ENCODE results near the gene GLI3. TPM values are rescaled to one million over a fixed set of nuclear protein-coding genes. Genes with fewer than 3 reads are reported as not detected.

Gene GLI3
- total RNA-seq, 5 donors from 2014 or later (not counting 1 experiment from before 2014, with no cell fraction given) = 0.10 to 0.79 (median 0.32) TPM; not detected in 1

GRCh38 chr7:42002654-42003053 is 234.4 kb downstream of the GLI3 start:
- H3K4me1 ChIP-seq (ENCODE audit: control insufficient read depth in 1 of 2, extremely low read depth in 1 of 2, insufficient read depth in 2 of 2, low read length in 2 of 2) = no peaks in the 10 kb centered on the region
- no peak overlapping the region for H3K27ac ChIP-seq (ENCODE audit: low read length)
- ChIA-PET CTCF (no interaction called here), POLR2A (no interaction called here)
- no peaks in the 10 kb centered on the region for H3K9me3 ChIP-seq
- Mint-ChIP-seq H3K4me1 (no peaks in the 10 kb centered on the region), H3K36me3 (no peaks in the 10 kb centered on the region), H3K4me3 (no peak overlapping the region), H3K27me3 (peaks cover 7 to 15% of the 10 kb centered on the region in 2 donors), H3K9me3 (no peaks in the 10 kb centered on the region), H3K27ac (no peak overlapping the region)
- no peaks in the 10 kb centered on the region for H3K27me3 ChIP-seq (replicated peaks in 1 of 2; ENCODE audit: control insufficient read depth in 2 of 2, extremely low read depth in 1 of 2, insufficient read depth in 2 of 2, low read length in 1 of 2)
- ATAC-seq (replicated peaks in 1 of 4) = no peak
- no peaks in the 10 kb centered on the region for H3K36me3 ChIP-seq (ENCODE audit: control insufficient read depth in 2 of 2, extremely low read depth in 1 of 2, insufficient read depth in 1 of 2, low read length in 1 of 2)
- H3K4me3 ChIP-seq (ENCODE audit: control insufficient read depth in 1 of 2, extremely low read depth in 1 of 2, low read length in 1 of 2) = no peak overlapping the region
- 64% methylated on average over 2 of the region's 2 CpGs for WGBS (ENCODE audit: insufficient coverage)
- DNase-seq = no peak

DNA sequence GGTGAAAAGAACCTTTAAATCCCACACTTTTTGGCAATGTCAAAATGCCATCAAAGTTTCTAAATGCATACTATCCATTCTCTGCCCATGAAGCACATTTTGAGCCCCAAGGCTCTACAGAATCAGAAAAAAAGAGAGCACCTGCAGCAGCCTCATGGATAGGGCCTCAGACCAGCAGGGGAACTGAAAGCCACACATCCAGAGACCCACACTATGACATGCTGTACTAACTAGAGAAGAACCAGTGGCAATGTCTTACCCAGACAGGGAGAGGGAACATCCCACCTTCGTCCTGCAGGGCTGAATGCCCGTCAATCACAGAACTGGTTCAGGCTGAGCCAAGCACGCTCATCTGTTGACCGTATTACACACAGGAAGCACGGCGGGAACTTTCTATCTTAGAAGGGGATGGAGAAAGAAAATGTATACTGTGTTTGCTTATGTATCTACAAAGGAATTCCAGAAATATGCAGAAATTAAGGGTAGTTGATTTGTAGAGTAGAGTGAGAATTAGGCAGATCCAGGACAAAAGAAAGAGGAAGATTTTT is 237.2 kb downstream of the GLI3 start:
- Histone ChIP-seq H3K27me3 (replicated peaks in 1 of 2; ENCODE audit: control insufficient read depth in 2 of 2, extremely low read depth in 1 of 2, insufficient read depth in 2 of 2, low read length in 1 of 2) (no peaks in the 10 kb centered on the region), H3K4me3 (ENCODE audit: control insufficient read depth in 1 of 2, extremely low read depth in 1 of 2, low read length in 1 of 2) (no peak overlapping the region), H3K4me1 (ENCODE audit: control insufficient read depth in 1 of 2, extremely low read depth in 1 of 2, insufficient read depth in 2 of 2, low read length in 2 of 2) (no peaks in the 10 kb centered on the region), H3K27ac (ENCODE audit: low read length) (no peak overlapping the region), H3K9me3 (no peaks in the 10 kb centered on the region), H3K36me3 (ENCODE audit: control insufficient read depth in 2 of 2, extremely low read depth in 1 of 2, insufficient read depth in 1 of 2, low read length in 1 of 2) (no peaks in the 10 kb centered on the region)
- Mint-ChIP-seq H3K4me3 (no peak overlapping the region), H3K27me3 (peaks cover 12 to 15% of the 10 kb centered on the region in 2 donors), H3K4me1 (no peaks in the 10 kb centered on the region), H3K36me3 (no peaks in the 10 kb centered on the region), H3K9me3 (no peaks in the 10 kb centered on the region), H3K27ac (no peak overlapping the region)
- DNase-seq = no peak
- CTCF ChIA-PET = interaction anchor here in 1 of 2 donors (1.0 kb wide), 1 partner anchor 23 kb away, joined by 4 read pairs; no protein-coding TSS in a partner anchor
- POLR2A ChIA-PET = no interaction called here
- 86% methylated on average over 6 of the region's 6 CpGs for WGBS (ENCODE audit: insufficient coverage)
- ATAC-seq (replicated peaks in 1 of 4) = no peak

- ChIA-PET CTCF (no interaction called here), POLR2A (no interaction called here)
- WGBS (ENCODE audit: insufficient coverage) = 80% methylated on average over 1 of the region's 2 CpGs
- H3K9me3 ChIP-seq = no peaks in the 10 kb centered on the region
- Mint-ChIP-seq H3K4me3 (no peak overlapping the region), H3K4me1 (no peaks in the 10 kb centered on the region), H3K36me3 (no peaks in the 10 kb centered on the region), H3K27ac (no peak overlapping the region), H3K27me3 (peaks cover 12 to 15% of the 10 kb centered on the region in 2 donors), H3K9me3 (no peaks in the 10 kb centered on the region)
- H3K27ac ChIP-seq (ENCODE audit: low read length) = no peak overlapping the region
- H3K36me3 ChIP-seq (ENCODE audit: control insufficient read depth in 2 of 2, extremely low read depth in 1 of 2, insufficient read depth in 1 of 2, low read length in 1 of 2) = no peaks in the 10 kb centered on the region
- H3K27me3 ChIP-seq (replicated peaks in 1 of 2; ENCODE audit: control insufficient read depth in 2 of 2, extremely low read depth in 1 of 2, insufficient read depth in 2 of 2, low read length in 1 of 2) = no peaks in the 10 kb centered on the region
- no peak for ATAC-seq (replicated peaks in 1 of 4)
- DNase-seq = no peak
- no peaks in the 10 kb centered on the region for H3K4me1 ChIP-seq (ENCODE audit: control insufficient read depth in 1 of 2, extremely low read depth in 1 of 2, insufficient read depth in 2 of 2, low read length in 2 of 2)
- no peak overlapping the region for H3K4me3 ChIP-seq (ENCODE audit: control insufficient read depth in 1 of 2, extremely low read depth in 1 of 2, low read length in 1 of 2)
These were observed 239.0 kb downstream of the GLI3 start for GRCh38 chr7:41998041-41998440.

- Mint-ChIP-seq H3K4me3 (no peak overlapping the region), H3K36me3 (no peaks in the 10 kb centered on the region), H3K27me3 (peaks cover 12 to 15% of the 10 kb centered on the region in 2 donors), H3K4me1 (no peaks in the 10 kb centered on the region), H3K27ac (no peak overlapping the region), H3K9me3 (no peaks in the 10 kb centered on the region)
- ChIA-PET CTCF (no interaction called here), POLR2A (no interaction called here)
- Histone ChIP-seq H3K36me3 (ENCODE audit: control insufficient read depth in 2 of 2, extremely low read depth in 1 of 2, insufficient read depth in 1 of 2, low read length in 1 of 2) (no peaks in the 10 kb centered on the region), H3K27me3 (replicated peaks in 1 of 2; ENCODE audit: control insufficient read depth in 2 of 2, extremely low read depth in 1 of 2, insufficient read depth in 2 of 2, low read length in 1 of 2) (no peaks in the 10 kb centered on the region), H3K4me1 (ENCODE audit: control insufficient read depth in 1 of 2, extremely low read depth in 1 of 2, insufficient read depth in 2 of 2, low read length in 2 of 2) (no peaks in the 10 kb centered on the region), H3K9me3 (no peaks in the 10 kb centered on the region), H3K4me3 (ENCODE audit: control insufficient read depth in 1 of 2, extremely low read depth in 1 of 2, low read length in 1 of 2) (no peak overlapping the region), H3K27ac (ENCODE audit: low read length) (no peak overlapping the region)
- DNase-seq (no peak), ATAC-seq (replicated peaks in 1 of 4) (no peak)
- WGBS (ENCODE audit: insufficient coverage) = 100% methylated on average over 1 of the region's 2 CpGs
These were observed 239.9 kb downstream of the GLI3 start for GRCh38 chr7:41997151-41997550.

- no peak for DNase-seq
- Mint-ChIP-seq H3K4me1 (no peaks in the 10 kb centered on the region), H3K27ac (no peak overlapping the region), H3K36me3 (no peaks in the 10 kb centered on the region), H3K4me3 (no peak overlapping the region), H3K9me3 (no peaks in the 10 kb centered on the region), H3K27me3 (peaks cover 12 to 15% of the 10 kb centered on the region in 2 donors)
- no peaks in the 10 kb centered on the region for H3K9me3 ChIP-seq
- H3K36me3 ChIP-seq (ENCODE audit: control insufficient read depth in 2 of 2, extremely low read depth in 1 of 2, insufficient read depth in 1 of 2, low read length in 1 of 2) = no peaks in the 10 kb centered on the region
- no peak for ATAC-seq (replicated peaks in 1 of 4)
- CTCF ChIA-PET = no interaction called here
- no peaks in the 10 kb centered on the region for H3K27me3 ChIP-seq (replicated peaks in 1 of 2; ENCODE audit: control insufficient read depth in 2 of 2, extremely low read depth in 1 of 2, insufficient read depth in 2 of 2, low read length in 1 of 2)
- POLR2A ChIA-PET = no interaction called here
- no peaks in the 10 kb centered on the region for H3K4me1 ChIP-seq (ENCODE audit: control insufficient read depth in 1 of 2, extremely low read depth in 1 of 2, insufficient read depth in 2 of 2, low read length in 2 of 2)
- no peak overlapping the region for H3K27ac ChIP-seq (ENCODE audit: low read length)
- WGBS (ENCODE audit: insufficient coverage) = 100% methylated on average over 1 of the region's 4 CpGs
- no peak overlapping the region for H3K4me3 ChIP-seq (ENCODE audit: control insufficient read depth in 1 of 2, extremely low read depth in 1 of 2, low read length in 1 of 2)
These were observed 240.5 kb downstream of the GLI3 start for GRCh38 chr7:41996381-41997035.

GRCh38 chr7:41995632-41996271 is 241.3 kb downstream of the GLI3 start:
- Mint-ChIP-seq H3K27me3 (peaks cover 12 to 15% of the 10 kb centered on the region in 2 donors), H3K4me1 (no peaks in the 10 kb centered on the region), H3K9me3 (no peaks in the 10 kb centered on the region), H3K36me3 (no peaks in the 10 kb centered on the region), H3K27ac (no peak overlapping the region), H3K4me3 (no peak overlapping the region)
- no peaks in the 10 kb centered on the region for H3K9me3 ChIP-seq
- no peak overlapping the region for H3K27ac ChIP-seq (ENCODE audit: low read length)
- WGBS (ENCODE audit: insufficient coverage) = no CpG with 5 or more reads among the region's 2 CpGs
- ChIA-PET CTCF (no interaction called here), POLR2A (no interaction called here)
- no peaks in the 10 kb centered on the region for H3K4me1 ChIP-seq (ENCODE audit: control insufficient read depth in 1 of 2, extremely low read depth in 1 of 2, insufficient read depth in 2 of 2, low read length in 2 of 2)
- no peaks in the 10 kb centered on the region for H3K27me3 ChIP-seq (replicated peaks in 1 of 2; ENCODE audit: control insufficient read depth in 2 of 2, extremely low read depth in 1 of 2, insufficient read depth in 2 of 2, low read length in 1 of 2)
- no peak for ATAC-seq (replicated peaks in 1 of 4)
- DNase-seq = no peak
- H3K36me3 ChIP-seq (ENCODE audit: control insufficient read depth in 2 of 2, extremely low read depth in 1 of 2, insufficient read depth in 1 of 2, low read length in 1 of 2) = no peaks in the 10 kb centered on the region
- no peak overlapping the region for H3K4me3 ChIP-seq (ENCODE audit: control insufficient read depth in 1 of 2, extremely low read depth in 1 of 2, low read length in 1 of 2)

Measured in T-cell (primary cell).